Small intestine (tissue), 7 donors: ENCODE data around the gene PXDN. TPM values are rescaled to one million over a fixed set of nuclear protein-coding genes. Genes with fewer than 3 reads are reported as not detected.

Experiments
- DNase-seq, 2 donors: peaks; one replicate each; pipeline versions ENCODE4 v3.0.0 to v3.0.0-alpha.2; 2013
- FAIRE-seq: peaks from 2 replicates; lab custom pipeline; 2012; peaks lifted over from hg19 to GRCh38; lab: Jason Lieb, UNC
- H3K27ac ChIP-seq, 3 donors: one replicate each; pipeline ENCODE4 v1.5.1; 2013; ENCODE audit warnings: low read length in 2 of 3, mild to moderate bottlenecking in 2 of 3, control low read depth in 1 of 3, inconsistent platforms in 1 of 3, low read depth in 1 of 3, moderate library complexity in 1 of 3
- H3K27me3 ChIP-seq, 3 donors: one replicate each; pipeline ENCODE4 v1.6.1; 2013; ENCODE audit warnings: low read length in 3 of 3, inconsistent platforms in 1 of 3; ENCODE audit not compliant: control insufficient read depth in 3 of 3, insufficient read depth in 3 of 3
- H3K36me3 ChIP-seq, 3 donors: one replicate each; pipeline ENCODE4 v1.6.1; 2013; ENCODE audit warnings: low read length in 3 of 3, inconsistent platforms in 1 of 3, low read depth in 1 of 3, mild to moderate bottlenecking in 1 of 3, moderate library complexity in 1 of 3; ENCODE audit not compliant: control insufficient read depth in 3 of 3, insufficient read depth in 2 of 3
- H3K4me1 ChIP-seq, 3 donors: one replicate each; pipeline ENCODE4 v1.6.1; 2013; ENCODE audit warnings: low read length in 2 of 3, inconsistent platforms in 1 of 3, low read depth in 1 of 3, mild to moderate bottlenecking in 1 of 3, moderate library complexity in 1 of 3; ENCODE audit not compliant: control insufficient read depth in 3 of 3, insufficient read depth in 2 of 3
- H3K4me3 ChIP-seq, 3 donors: one replicate each; pipeline ENCODE4 v1.5.1; 2013; ENCODE audit warnings: low read length in 3 of 3, control low read depth in 1 of 3, inconsistent platforms in 1 of 3, low read depth in 1 of 3, mild to moderate bottlenecking in 1 of 3, moderate library complexity in 1 of 3
- H3K9me3 ChIP-seq, 2 donors: one replicate each; pipeline ENCODE4 v1.6.1; 2013; ENCODE audit warnings: low read depth in 1 of 2, low read length in 1 of 2; ENCODE audit not compliant: control insufficient read depth in 2 of 2, insufficient read depth in 1 of 2
- WGBS, 3 donors: extraction: QIAGEN DNeasy Blood & Tissue Kit; methylation state at CpG; one replicate each; pipeline ENCODE4 v1.1.7; 2013; 5-methylcytosine and 5-hydroxymethylcytosine counted together
- polyA plus RNA-seq, 4 donors: library from polyadenylated mRNA; stranded (reverse) in 3 of 4; unstranded in 1 of 4; fragments of 200-250 nt in 3 of 4; fragments of 120-200 nt in 1 of 4; gene quantifications; one replicate each; pipeline versions ENCODE4 v1.2.1 to v1.2.3, GENCODE V29; 2013
- donor health status: healthy with polysubstance abuse.
- donor health status: control.
- donor health status: control.
- donor health status: Bipolar disorder and iron deficiency.
- donor health status: healthy.

PXDN gene
- polyA plus RNA-seq, 4 donors: 0.81 to 38.9 (median 6.6) TPM

DNA sequence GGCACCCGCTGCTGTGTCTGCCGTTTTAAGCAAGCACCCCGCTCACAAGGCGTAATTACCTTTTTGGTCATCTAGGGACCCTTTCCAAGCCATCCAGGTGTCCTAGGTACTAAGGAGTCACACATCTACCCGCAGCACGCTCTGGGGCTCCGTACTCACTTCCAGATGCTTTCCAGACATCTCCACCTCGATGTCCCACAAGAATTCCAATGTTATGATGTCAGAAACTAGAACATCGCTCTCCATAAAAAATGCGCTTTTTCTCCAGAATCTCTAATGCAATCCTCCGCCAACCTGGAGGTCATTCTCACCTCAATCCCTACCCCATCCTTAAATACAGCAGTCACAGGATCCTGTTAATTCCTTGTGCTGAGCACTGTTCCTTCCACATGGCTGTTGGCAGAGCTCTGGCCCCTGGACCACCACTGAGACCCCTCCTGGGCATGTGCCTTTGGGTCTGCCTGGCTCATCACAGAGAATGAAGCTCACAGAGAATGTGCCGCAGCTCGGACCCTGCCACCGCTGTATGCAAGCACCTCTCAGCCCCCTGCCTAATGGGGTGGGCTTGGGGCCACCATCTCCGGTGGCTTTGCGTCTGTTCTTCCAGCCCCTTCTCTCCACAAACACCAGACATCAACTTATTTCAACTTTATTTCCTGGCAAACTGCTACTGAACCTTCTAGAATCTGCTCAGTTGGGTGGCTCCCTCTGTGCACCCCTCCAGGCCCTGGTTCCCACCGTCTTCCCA is 4.6 kb upstream of the PXDN start:
- 80 to 84% (median 81%) methylated on average over 17 of the region's 17 CpGs for WGBS, 3 donors
- no peak for DNase-seq

DNA sequence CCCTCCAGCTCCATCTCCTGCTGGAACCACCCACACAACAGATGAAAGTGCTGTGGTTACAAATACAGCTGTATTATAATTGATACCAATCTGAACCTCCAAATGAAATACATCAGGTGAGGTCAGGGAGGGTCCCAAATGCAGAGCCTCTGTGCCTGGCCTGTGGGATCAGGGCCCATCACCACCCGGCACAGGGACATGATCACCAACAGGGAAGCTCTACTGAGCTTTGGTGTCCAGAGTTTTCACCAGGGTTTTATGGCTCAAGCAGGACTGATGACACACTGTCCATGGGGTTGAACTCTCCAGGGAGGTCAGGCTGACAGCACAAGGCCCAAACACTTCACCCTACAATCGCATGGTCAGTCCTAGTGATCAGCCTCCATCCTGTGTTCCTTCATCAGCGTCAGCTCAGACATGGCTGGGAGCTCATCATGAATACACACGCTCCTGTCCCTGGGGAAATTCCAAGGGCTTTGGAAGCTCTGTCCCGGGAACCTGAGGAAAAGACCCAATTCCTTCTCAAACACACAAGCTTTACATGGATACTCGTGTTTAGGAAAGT is 3.9 kb upstream of the PXDN start:
- Histone ChIP-seq H3K4me1 (no peaks in the 10 kb centered on the region), H3K4me3 (no peak overlapping the region), H3K27ac (no peak overlapping the region), H3K9me3 (no peaks in the 10 kb centered on the region), H3K36me3 (no peaks in the 10 kb centered on the region), H3K27me3 (peaks cover 2 to 19% (median 6%) of the 10 kb centered on the region in 3 donors)
- no peak for DNase-seq
- WGBS, 3 donors: 63 to 67% (median 65%) methylated on average over 6 of the region's 6 CpGs
- no peak for FAIRE-seq

More for the DNA sequence above, 4.6 kb upstream of the PXDN start:
- Histone ChIP-seq H3K27me3 (peaks cover 2 to 16% (median 5%) of the 10 kb centered on the region in 3 donors), H3K4me1 (no peaks in the 10 kb centered on the region), H3K4me3 (no peak overlapping the region), H3K36me3 (no peaks in the 10 kb centered on the region), H3K27ac (no peak overlapping the region), H3K9me3 (peaks cover 0 to 4% of the 10 kb centered on the region in 2 donors)
- no peak for FAIRE-seq

DNA sequence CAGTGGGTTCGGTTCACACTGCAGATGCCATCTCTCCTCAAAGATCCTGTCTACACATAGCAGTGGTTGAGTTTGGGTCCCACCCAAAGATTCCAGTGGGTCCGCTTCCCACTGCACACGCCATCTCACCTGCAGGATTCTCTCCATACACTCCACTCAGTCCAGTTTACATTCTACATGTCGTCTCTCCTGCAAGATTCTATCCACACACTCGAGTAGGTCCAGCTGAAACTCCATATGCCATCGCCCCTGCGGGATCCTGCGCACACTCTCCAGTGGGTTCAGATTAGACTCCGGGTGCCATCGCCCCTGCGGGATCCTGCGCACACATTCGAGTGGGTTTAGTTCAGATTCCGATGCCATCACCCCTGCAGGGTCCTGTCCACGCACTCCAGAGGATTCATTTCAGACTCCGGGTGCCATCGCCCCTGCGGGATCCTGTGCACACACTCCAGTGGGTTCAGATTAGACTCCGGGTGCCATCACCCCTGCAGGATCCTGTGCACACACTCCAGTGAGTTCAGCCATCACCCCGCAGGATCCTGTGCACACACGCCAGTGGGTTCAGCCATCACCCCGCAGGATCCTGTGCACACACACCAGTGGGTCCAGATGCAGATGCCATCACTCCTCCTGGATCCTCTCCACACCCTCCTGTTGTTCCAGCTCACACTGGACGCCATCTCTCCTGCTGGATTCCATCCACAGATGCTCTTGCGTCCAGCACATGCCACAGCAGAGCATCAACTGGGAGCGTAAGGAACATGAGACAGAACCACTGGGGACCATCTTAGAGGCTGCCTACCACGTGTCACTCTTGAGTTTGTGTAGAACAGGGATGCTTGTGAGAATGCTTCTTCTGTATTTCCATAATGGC is 3.0 kb upstream of the PXDN start:
- H3K27ac ChIP-seq: no peak overlapping the region
- H3K36me3 ChIP-seq: no peaks in the 10 kb centered on the region
- DNase-seq (no peak), FAIRE-seq (no peak)
- peaks cover 2 to 29% (median 8%) of the 10 kb centered on the region in 3 donors for H3K27me3 ChIP-seq
- WGBS, 3 donors: 84 to 89% (median 85%) methylated on average over 26 of the region's 26 CpGs
- H3K4me1 ChIP-seq: no peaks in the 10 kb centered on the region
- no peaks in the 10 kb centered on the region for H3K9me3 ChIP-seq
- H3K4me3 ChIP-seq: no peak overlapping the region

DNA sequence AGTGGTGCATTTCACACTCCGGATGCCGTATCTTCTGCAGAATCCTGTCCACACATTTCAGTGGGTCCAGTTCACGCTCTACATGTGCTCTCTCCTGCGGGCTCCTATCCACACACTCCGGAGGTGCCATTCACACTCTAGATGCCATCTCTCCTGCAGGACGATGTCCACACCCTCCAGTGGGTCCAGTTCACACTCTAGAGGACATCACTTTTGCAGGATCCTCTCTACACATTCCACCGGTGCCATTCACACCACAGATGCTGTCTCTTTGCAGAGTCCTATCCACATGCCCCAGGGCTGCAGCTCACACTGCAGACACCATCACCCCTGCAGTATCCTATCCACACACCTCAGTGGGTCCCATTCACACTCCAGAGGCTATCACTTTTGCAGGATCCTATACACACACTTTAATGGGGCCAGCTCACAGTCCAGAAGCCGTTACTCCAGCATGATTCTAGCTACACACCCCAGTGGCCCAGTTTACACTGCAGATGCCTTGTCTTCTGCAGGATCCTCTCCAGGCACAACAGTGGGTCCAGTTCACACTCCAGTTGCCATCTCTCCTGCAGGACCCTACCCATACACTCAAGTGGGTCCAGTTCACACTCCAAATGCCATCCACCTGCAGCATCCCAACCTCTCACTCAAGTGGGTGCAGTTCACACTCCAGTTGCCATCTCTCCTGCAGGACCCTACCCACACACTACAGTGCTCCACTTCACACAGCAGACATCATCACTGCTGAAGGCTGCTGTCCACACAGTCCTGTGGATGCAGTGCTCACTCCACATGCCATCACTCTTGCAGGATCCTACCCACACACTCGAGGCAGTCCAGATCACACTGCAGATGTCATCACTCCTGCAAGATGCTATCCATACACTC is 2.1 kb upstream of the PXDN start:
- Histone ChIP-seq H3K27me3 (peaks cover 5 to 35% (median 8%) of the 10 kb centered on the region in 3 donors), H3K4me1 (no peaks in the 10 kb centered on the region), H3K27ac (no peak overlapping the region), H3K4me3 (no peak overlapping the region), H3K36me3 (peaks cover 0 to 3% (median 0%) of the 10 kb centered on the region in 3 donors), H3K9me3 (no peaks in the 10 kb centered on the region)
- 76 to 89% (median 78%) methylated on average over 9 of the region's 9 CpGs for WGBS, 3 donors
- DNase-seq (no peak), FAIRE-seq (no peak)

DNA sequence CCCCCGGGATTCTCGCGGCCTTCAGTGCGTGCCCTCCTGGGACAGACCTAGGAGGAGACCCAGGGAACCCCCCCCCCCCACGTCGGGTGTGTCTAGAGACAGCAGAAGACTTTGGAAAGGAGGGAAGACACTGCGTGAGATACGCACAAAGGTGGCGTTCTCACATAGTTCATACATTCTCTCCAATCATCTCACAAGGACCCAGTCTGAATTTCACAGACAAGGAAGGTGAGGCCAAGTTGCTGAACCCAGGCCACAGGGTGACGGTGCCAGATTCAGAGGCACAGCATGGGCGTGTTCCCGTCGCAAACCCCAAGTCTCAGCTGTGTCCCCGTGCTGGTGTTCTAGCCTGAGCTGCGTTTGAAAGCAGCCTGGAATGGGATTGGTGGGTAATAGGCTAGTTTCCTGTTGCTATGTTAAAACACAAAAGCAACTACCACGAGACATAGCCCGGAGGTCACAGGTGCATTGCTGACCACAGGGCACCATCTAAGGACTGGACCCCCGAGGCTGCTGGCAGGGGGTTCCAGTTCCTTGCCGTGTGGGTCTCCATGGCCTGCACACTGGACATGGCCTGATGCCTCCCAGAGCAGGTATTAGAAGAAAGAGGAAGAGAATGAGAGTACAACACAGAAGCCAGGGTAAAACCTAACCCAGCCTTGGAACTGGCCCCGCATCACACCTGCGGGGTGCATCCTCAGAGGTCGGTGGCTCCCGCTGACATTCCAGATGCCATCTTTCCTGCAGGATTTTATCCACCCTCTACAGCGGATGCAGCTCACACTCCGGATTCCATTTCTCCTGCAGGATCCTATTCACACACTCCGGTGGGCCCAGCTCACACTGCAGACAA is 1.1 kb upstream of the PXDN start:
- Histone ChIP-seq H3K36me3 (peaks cover 0 to 3% (median 0%) of the 10 kb centered on the region in 3 donors), H3K4me1 (no peaks in the 10 kb centered on the region), H3K27ac (peak overlapping the region in 1 of 3 donors; percentile 65), H3K4me3 (peak overlapping the region in 1 of 3 donors; percentile 37), H3K9me3 (no peaks in the 10 kb centered on the region), H3K27me3 (peaks cover 5 to 35% (median 8%) of the 10 kb centered on the region in 3 donors)
- FAIRE-seq (no peak), DNase-seq (no peak)
- WGBS, 3 donors: 56 to 60% (median 60%) methylated on average over 26 of the region's 26 CpGs

DNA sequence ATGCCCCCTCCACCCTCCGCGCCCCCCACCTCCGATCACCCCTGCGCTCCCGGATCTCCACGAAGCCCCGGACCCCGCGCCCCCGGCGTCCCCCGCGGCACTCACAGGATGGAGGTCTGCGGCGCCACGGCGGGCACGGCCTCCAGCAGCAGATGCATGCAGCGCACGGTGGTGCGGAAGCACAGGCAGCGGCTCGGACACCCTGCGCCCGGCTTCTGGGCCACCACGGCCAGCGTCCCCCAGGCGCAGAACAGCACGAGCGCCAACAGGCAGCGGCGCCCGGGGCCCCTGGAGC is 217 bp downstream of the PXDN start:
- FAIRE-seq: no peak
- Histone ChIP-seq H3K36me3 (peaks cover 0 to 3% (median 0%) of the 10 kb centered on the region in 3 donors), H3K4me1 (no peaks in the 10 kb centered on the region), H3K4me3 (peak overlapping the region; percentile 12 to 49 (median 38)), H3K27ac (peak overlapping the region in 1 of 3 donors; percentile 77), H3K27me3 (peaks cover 5 to 35% (median 8%) of the 10 kb centered on the region in 3 donors), H3K9me3 (no peaks in the 10 kb centered on the region)
- no peak for DNase-seq
- 2 to 11% (median 6%) methylated on average over 12 to 33 of the region's 33 CpGs for WGBS, 3 donors

DNA sequence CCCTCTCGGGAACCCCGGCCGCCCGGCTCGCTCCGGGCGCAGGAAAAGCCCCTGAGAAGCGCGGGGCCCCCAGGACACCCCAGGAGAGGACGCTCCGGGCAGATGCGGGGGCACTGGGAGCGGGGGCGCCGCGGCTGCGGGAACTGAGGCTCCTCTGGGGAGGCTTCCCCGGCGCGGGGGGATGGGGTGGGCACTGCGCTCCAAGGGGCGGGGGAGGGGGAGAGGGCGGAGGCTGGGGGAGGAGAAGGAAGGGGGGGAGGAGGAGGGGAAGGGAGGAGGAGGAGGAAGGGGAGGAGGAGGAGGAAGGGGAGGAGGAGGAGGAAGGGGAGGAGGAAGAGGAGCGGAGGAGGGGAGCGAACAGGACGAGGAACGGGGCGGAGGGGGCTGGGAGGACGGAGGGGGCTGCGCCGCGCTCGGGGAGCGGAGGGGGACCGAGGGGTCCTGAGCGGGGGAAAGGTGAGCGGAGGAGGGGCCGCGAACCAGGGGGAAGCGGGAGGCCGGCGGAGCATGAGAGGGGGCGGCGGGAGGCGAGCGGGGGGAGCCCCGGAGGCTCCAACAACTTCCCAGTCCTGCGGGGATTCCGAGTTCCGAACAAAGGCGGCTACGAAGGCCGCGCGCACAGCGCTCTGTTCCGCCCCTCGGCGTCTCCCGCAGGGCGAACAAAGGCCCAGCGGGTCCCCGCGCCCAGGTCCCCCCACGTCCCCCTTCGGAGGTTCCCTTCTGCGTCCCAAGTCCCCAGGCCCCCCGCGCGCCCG is 742 bp downstream of the PXDN start:
- H3K36me3 ChIP-seq: peaks cover 0 to 3% (median 0%) of the 10 kb centered on the region in 3 donors
- H3K4me1 ChIP-seq: no peaks in the 10 kb centered on the region
- DNase-seq (no peak), FAIRE-seq (no peak)
- 2 to 13% (median 12%) methylated on average over 20 to 69 of the region's 71 CpGs for WGBS, 3 donors
- H3K27me3 ChIP-seq: peaks cover 5 to 35% (median 8%) of the 10 kb centered on the region in 3 donors
- H3K27ac ChIP-seq: peak overlapping the region in 2 of 3 donors; percentile 84 to 88
- H3K9me3 ChIP-seq: no peaks in the 10 kb centered on the region
- H3K4me3 ChIP-seq: peak overlapping the region; percentile 29 to 49 (median 38)
